ENCODE data around the gene ZNF81.

ZNF81 gene

DNA sequence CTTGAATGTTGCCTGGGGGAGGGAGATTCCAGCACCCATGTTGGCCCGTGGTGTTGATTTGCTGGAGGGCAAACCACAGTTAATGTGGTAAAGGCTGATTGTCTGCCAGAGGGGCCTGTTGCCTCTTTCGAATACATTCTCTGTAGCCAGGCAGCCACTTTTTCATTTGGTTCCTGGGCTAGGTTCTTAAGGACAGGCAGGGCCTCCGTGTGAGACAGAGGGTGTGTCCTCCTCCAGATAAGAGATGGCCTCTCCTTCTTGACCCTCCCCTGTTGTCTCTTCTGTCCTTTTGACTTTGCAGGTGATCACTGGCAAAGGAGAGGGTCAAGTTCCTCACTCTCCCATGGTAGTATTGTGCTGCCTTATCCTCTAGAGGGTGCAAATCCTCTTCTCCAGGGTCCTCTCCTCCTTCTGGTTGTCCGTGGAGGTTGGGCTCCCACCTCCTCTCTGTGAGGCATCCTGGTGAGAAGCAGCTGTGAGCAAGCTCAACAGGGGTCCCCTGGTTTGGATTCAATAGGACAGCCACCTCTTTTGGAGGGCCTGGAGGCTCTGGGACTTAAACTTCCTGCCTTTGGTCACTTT is 122.2 kb downstream of the ZNF81 start:
- TF ChIP-seq, protein P1, sequence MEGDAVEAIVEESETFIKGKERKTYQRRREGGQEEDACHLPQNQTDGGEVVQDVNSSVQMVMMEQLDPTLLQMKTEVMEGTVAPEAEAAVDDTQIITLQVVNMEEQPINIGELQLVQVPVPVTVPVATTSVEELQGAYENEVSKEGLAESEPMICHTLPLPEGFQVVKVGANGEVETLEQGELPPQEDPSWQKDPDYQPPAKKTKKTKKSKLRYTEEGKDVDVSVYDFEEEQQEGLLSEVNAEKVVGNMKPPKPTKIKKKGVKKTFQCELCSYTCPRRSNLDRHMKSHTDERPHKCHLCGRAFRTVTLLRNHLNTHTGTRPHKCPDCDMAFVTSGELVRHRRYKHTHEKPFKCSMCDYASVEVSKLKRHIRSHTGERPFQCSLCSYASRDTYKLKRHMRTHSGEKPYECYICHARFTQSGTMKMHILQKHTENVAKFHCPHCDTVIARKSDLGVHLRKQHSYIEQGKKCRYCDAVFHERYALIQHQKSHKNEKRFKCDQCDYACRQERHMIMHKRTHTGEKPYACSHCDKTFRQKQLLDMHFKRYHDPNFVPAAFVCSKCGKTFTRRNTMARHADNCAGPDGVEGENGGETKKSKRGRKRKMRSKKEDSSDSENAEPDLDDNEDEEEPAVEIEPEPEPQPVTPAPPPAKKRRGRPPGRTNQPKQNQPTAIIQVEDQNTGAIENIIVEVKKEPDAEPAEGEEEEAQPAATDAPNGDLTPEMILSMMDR (IDR thresholded peaks at IDR 0.05), result no peak

- TF ChIP-seq, protein P1 (IDR thresholded peaks at IDR 0.05), result no peak
These were observed 123.7 kb downstream of the ZNF81 start for GRCh38 chrX:47960406-47960805.
